Cardiac fibroblast (primary cell): ENCODE measurements around the gene KYAT1.

Experiments used
- DNase-seq, 2 donors: peaks; one replicate each; pipeline versions ENCODE4 v3.0.0 to v3.0.0-alpha.2; 2010; ENCODE audit warnings: low read depth in 2 of 2
- H3K4me3 ChIP-seq, 2 donors: replicated peaks in 1 of 2; 1 replicate in 1 of 2; 2 replicates in 1 of 2; pipeline ENCODE4 v1.5.1; 2011; ENCODE audit warnings: low read depth in 2 of 2, low read length in 2 of 2, mild to moderate bottlenecking in 2 of 2, moderate library complexity in 1 of 2
- CTCF ChIP-seq: IDR thresholded peaks from one replicate; pipeline ENCODE4 v1.5.1; 2011; ENCODE audit warnings: low read depth, mild to moderate bottlenecking, low read length, inconsistent platforms

KYAT1 gene

DNA sequence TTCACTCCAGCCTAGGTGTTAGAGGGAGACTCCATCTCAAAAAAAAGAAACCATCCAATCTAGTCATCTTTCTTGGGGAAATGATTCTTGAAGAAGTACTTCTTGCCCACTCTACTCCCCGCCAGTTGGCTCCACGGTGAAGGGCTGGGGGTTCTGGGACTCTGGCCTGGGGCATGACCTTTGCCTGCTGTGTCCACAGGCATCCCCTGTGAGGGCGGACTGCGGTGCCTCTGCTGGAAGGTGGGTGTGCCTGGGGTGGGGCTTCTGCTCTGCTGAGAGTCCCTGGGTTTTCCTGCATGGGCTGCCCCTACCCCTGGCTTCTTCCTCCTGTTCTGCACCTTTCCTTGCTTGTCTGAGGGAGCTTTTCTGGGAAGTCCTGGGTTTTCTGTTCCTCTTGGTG is 91.2 kb downstream of the KYAT1 start:
- H3K4me3 ChIP-seq: no peak overlapping the region
- TF ChIP-seq CTCF: no peak
- DNase-seq: no peak

GRCh38 chr9:128788445-128788844 is 93.3 kb downstream of the KYAT1 start:
- no peak for DNase-seq

GRCh38 chr9:128787659-128788058 is 94.1 kb downstream of the KYAT1 start:
- peak overlapping the region; percentile 100 for H3K4me3 ChIP-seq
- peak; percentile 11 to 20 for DNase-seq
- no peak for TF ChIP-seq CTCF

More at GRCh38 chr9:128788445-128788844, 93.3 kb downstream of the KYAT1 start:
- peak overlapping the region; percentile 100 for H3K4me3 ChIP-seq
- no peak for TF ChIP-seq CTCF

- peak; percentile 81 to 89 for DNase-seq
- peak within 1 kb of the TSS; percentile 100 for H3K4me3 ChIP-seq
- TF ChIP-seq CTCF: no peak
These were observed 94.8 kb downstream of the KYAT1 start, which contains the start of gene TBC1D13 for GRCh38 chr9:128786681-128787601. TBC1D13 (plus strand) TSS chr9:128787253; CDS start chr9:128787354, 101 bp downstream.

DNA sequence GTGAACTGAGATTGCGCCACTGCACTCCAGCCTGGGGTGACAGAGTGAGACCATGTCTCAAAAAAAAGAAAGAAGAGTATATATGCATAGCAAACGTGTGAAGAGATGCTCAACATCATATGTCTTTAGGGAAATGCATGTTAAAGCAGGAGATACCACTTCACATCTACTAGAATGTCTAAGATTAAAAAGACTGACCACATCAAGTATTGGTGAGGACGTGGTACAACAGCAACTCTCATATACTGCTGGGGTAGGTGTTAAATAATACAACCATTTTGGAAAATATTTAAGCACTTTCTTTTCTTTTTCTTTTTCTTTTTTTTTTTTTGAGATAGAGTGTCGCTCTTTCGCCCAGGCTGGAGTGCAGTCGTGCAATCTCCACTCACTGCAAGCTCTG is 96.3 kb downstream of the KYAT1 start:
- no peak overlapping the region for H3K4me3 ChIP-seq
- TF ChIP-seq CTCF: no peak
- DNase-seq: no peak
